Measurements from ENCODE around the gene SENP8. TPM values are rescaled to one million over a fixed set of nuclear protein-coding genes. Genes with fewer than 3 reads are reported as not detected.

The SENP8 gene
- total and polyA plus RNA-seq, 3 donors from 2014 or later: 8.1 to 22.7 (median 17.6) TPM

DNA sequence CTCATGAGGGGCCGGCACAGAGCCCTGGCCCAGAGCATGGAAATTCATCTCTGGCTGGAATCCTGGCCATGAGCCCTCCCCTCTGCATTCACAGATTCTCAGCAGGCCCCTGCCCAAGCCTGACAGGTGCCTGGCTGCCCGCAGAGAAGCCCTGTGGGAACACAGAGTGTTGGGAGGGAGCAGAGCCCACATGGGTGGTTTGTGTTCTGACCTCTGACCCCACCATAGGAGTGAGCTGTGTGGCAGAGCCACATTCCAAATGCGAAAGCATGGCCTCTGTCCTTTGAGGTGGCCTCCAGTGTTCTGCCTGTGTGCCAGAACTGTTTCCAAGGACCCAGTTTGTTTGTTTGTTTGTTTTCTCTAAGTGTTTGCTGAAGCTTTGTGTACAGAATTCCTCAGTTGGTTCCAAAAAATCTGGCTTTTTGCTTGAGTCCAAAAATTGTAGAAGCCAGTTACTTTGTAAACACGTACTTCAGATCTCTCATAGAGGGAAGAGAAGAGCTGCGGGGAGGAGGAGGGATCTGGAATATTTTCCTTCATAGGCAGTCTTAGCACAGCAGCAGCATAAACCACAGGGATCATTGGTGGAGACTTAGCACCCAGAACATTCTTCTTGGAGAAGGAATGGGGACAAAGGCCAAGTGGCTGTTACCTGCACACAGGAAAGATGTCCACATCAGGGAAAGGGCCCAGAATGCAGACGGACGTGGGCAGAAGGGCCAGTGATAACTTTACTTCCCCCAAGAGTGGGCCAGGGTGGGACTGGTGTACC is 43.3 kb downstream of the SENP8 start:
- Histone ChIP-seq H3K4me3 (no peak overlapping the region), H3K4me1 (peaks cover 21% of the 10 kb centered on the region), H3K27ac (peak overlapping the region; percentile 74 to 77), H3K36me3 (ENCODE audit: low read depth, missing control alignments) (no peaks in the 10 kb centered on the region), H3K27me3 (no peaks in the 10 kb centered on the region), H3K9me3 (no peaks in the 10 kb centered on the region)
- no peak for TF ChIP-seq POLR2A (IDR thresholded peaks at IDR 0.05)
- TF ChIP-seq, protein P1, sequence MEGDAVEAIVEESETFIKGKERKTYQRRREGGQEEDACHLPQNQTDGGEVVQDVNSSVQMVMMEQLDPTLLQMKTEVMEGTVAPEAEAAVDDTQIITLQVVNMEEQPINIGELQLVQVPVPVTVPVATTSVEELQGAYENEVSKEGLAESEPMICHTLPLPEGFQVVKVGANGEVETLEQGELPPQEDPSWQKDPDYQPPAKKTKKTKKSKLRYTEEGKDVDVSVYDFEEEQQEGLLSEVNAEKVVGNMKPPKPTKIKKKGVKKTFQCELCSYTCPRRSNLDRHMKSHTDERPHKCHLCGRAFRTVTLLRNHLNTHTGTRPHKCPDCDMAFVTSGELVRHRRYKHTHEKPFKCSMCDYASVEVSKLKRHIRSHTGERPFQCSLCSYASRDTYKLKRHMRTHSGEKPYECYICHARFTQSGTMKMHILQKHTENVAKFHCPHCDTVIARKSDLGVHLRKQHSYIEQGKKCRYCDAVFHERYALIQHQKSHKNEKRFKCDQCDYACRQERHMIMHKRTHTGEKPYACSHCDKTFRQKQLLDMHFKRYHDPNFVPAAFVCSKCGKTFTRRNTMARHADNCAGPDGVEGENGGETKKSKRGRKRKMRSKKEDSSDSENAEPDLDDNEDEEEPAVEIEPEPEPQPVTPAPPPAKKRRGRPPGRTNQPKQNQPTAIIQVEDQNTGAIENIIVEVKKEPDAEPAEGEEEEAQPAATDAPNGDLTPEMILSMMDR (IDR thresholded peaks at IDR 0.05): no peak
- intact Hi-C loops (cut with DNase I; ENCODE audit: low total_unique reads): no loop called here
- 58 to 67% methylated on average over 6 to 7 of the region's 7 CpGs for WGBS, 2 donors
- DNase-seq: peak; percentile 33

DNA sequence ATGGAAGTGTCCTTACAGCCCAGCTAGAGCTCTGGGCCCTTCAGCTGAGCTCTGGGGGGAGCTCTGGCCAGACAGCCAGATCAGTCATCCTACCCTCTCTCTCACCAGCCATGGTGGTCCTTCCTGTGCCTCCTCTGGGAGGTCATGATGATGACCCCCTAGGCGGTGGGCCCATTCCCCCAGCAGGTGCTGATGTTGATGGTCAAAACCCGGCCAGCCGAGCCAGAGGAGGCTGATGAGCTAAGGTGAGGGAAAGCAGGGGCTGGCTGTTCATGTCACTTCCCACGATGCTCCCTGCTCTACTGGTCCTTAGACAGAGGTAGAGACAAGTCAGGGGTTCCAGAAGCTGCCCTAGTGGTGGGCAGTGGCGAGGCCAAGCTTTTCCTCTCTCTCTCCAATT is 44.4 kb downstream of the SENP8 start:
- TF ChIP-seq, protein P1 (IDR thresholded peaks at IDR 0.05): no peak
- TF ChIP-seq POLR2A (IDR thresholded peaks at IDR 0.05): no peak
- no peak overlapping the region for H3K4me3 ChIP-seq
- intact Hi-C loops (cut with DNase I; ENCODE audit: low total_unique reads): no loop called here

GRCh38 chr15:72163719-72164118 is 45.5 kb downstream of the SENP8 start:
- Histone ChIP-seq H3K4me1 (peaks cover 31% of the 10 kb centered on the region), H3K27me3 (no peaks in the 10 kb centered on the region), H3K27ac (peak overlapping the region in 1 of 2 donors; percentile 30), H3K36me3 (ENCODE audit: low read depth, missing control alignments) (no peaks in the 10 kb centered on the region), H3K9me3 (no peaks in the 10 kb centered on the region), H3K4me3 (no peak overlapping the region)
- DNase-seq: no peak
- intact Hi-C loops (cut with DNase I; ENCODE audit: low total_unique reads): no loop called here
- TF ChIP-seq, protein P1 (IDR thresholded peaks at IDR 0.05): no peak
- TF ChIP-seq POLR2A (IDR thresholded peaks at IDR 0.05): no peak
- WGBS, 2 donors: 53 to 70% methylated on average over 4 of the region's 4 CpGs

More for the DNA sequence above, 44.4 kb downstream of the SENP8 start:
- Histone ChIP-seq H3K27ac (peak overlapping the region; percentile 74 to 77), H3K4me1 (peaks cover 21% of the 10 kb centered on the region), H3K27me3 (no peaks in the 10 kb centered on the region), H3K9me3 (no peaks in the 10 kb centered on the region), H3K36me3 (ENCODE audit: low read depth, missing control alignments) (no peaks in the 10 kb centered on the region)
- DNase-seq: no peak
- 94 to 100% methylated on average over 2 to 5 of the region's 5 CpGs for WGBS, 2 donors

- no peak for DNase-seq
- Histone ChIP-seq H3K27ac (no peak overlapping the region), H3K36me3 (ENCODE audit: low read depth, missing control alignments) (no peaks in the 10 kb centered on the region), H3K27me3 (no peaks in the 10 kb centered on the region), H3K4me3 (no peak overlapping the region), H3K9me3 (no peaks in the 10 kb centered on the region), H3K4me1 (peaks cover 28% of the 10 kb centered on the region)
- intact Hi-C loops (cut with DNase I; ENCODE audit: low total_unique reads): no loop called here
- 93 to 94% methylated on average over 5 of the region's 5 CpGs for WGBS, 2 donors
- TF ChIP-seq, protein P1 (IDR thresholded peaks at IDR 0.05): no peak
- no peak for TF ChIP-seq POLR2A (IDR thresholded peaks at IDR 0.05)
These were observed 48.7 kb downstream of the SENP8 start for GRCh38 chr15:72166716-72167417.

Measured in testis (tissue), 3 donors.